Measurements from ENCODE around the gene TBC1D5.
"Not testable (repeated sequence)": the region's sequence is repeated elsewhere in the genome, so short reads cannot be mapped to it uniquely, and the experiment has no call there.

Gene TBC1D5

DNA sequence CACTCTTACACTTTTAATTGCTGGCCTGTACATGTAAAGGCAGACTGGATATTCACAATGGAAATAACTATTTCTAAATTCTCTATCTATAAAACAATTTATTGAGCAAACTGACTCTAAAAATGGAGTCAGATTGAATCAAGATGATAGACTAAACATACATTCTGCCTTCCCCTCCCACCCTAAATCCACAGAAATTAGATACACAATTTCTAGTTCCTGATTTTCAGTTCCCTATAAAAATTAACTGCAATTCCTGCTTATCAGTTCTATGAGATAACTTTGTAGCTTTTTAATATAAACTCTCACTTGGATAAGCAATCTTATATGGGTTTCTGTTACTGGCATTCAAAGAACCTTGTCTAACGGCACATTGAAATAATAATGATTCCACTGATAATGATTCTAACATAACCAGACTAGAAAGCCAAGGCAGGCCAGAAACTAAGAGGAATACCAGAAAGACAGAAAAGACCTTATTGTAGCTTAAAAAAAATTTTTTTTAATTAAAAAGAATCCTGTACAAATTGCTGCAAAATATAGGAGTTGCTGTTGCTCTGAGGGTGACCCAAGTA is 33.1 kb downstream of the TBC1D5 start:
- H3K4me3 ChIP-seq (ENCODE audit: low read length), result no peak overlapping the region
- TF ChIP-seq, protein P1, sequence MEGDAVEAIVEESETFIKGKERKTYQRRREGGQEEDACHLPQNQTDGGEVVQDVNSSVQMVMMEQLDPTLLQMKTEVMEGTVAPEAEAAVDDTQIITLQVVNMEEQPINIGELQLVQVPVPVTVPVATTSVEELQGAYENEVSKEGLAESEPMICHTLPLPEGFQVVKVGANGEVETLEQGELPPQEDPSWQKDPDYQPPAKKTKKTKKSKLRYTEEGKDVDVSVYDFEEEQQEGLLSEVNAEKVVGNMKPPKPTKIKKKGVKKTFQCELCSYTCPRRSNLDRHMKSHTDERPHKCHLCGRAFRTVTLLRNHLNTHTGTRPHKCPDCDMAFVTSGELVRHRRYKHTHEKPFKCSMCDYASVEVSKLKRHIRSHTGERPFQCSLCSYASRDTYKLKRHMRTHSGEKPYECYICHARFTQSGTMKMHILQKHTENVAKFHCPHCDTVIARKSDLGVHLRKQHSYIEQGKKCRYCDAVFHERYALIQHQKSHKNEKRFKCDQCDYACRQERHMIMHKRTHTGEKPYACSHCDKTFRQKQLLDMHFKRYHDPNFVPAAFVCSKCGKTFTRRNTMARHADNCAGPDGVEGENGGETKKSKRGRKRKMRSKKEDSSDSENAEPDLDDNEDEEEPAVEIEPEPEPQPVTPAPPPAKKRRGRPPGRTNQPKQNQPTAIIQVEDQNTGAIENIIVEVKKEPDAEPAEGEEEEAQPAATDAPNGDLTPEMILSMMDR (conservative IDR thresholded peaks at IDR 0.05; ENCODE audit: low read length), result no peak
- no peak for DNase-seq (ENCODE audit: low read depth)

DNA sequence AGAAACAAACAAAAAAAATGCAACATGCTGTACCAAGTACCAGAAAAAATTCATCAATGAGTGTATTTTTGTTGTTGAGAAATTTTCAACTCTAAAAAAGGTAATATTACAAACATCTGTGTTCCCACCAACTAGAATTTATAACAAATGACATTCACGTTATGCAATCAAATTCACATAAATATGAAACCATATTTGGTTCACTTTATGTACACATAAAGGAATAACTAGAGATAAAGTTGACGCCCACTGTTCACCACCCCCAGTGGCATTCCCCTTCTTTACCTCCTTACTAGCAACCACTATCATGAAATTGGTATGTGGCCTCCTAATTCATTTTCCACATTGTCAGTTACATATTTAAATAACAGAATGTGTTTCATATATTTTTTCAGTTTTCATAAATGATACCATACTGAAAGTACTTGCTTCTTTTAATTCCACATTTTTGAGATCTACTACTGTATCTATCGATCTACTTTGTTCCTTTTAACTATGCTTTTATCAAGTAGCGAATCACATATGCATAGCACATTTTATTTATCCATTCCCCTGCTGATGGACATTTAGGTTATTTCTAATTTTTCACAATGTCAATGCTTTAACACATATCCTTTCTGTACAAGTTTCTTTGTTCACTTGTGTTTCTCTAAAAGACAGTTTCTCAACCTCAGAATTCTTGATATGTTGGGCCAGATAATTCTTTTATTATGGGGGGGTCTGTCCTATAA is 34.5 kb downstream of the TBC1D5 start:
- peak; percentile 0 for DNase-seq (ENCODE audit: low read depth)
- TF ChIP-seq, protein P1 (conservative IDR thresholded peaks at IDR 0.05; ENCODE audit: low read length), result no peak
- no peak overlapping the region for H3K4me3 ChIP-seq (ENCODE audit: low read length)

DNA sequence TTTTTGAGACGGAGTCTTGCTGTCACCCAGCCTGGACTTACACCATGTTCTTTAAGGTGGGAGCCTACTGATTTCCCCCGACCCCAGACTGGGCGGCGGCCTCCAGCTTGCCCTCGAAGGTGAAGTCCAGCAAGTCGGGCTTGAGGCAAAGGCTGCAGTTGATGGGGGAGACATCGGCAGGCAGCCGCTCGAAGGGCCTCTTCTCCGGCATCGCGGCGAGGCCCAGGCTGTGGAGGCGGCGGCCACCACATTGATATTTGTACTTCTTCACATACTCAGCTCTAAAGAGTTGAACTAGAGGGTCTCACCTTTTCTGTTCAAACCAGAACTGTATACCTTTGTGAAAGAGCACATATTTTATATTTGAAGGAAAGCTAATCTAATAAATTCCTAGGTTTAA is 36.4 kb downstream of the TBC1D5 start:
- not testable (repeated sequence) for H3K4me3 ChIP-seq (ENCODE audit: low read length); DNase-seq (ENCODE audit: low read depth)

DNA sequence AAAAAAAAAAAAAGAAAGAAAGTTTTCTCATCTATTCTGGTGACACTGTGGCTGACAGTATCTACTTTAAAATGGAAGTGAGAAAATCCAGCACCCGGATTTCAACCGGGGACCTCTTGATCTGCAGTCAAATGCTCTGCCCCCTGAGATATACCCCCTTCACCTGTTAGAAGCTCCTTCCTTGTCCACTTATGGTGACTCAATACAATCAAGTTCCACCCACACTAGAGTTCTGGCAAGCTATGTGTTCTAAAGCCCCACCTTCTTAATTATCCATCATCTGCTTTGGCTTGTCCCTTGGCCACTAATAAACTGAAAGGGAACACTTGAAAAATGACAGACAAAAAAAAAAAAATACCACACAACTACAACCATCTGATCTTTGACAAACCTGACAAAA is 42.6 kb downstream of the TBC1D5 start:
- DNase-seq (ENCODE audit: low read depth); H3K4me3 ChIP-seq (ENCODE audit: low read length): not testable (repeated sequence)

- not testable (repeated sequence) for DNase-seq (ENCODE audit: low read depth); H3K4me3 ChIP-seq (ENCODE audit: low read length)
Observed at GRCh38 chr3:17695665-17696064, 46.8 kb downstream of the TBC1D5 start.

GRCh38 chr3:17693670-17693999 is 48.8 kb downstream of the TBC1D5 start:
- H3K4me3 ChIP-seq (ENCODE audit: low read length); DNase-seq (ENCODE audit: low read depth): not testable (repeated sequence)

DNA sequence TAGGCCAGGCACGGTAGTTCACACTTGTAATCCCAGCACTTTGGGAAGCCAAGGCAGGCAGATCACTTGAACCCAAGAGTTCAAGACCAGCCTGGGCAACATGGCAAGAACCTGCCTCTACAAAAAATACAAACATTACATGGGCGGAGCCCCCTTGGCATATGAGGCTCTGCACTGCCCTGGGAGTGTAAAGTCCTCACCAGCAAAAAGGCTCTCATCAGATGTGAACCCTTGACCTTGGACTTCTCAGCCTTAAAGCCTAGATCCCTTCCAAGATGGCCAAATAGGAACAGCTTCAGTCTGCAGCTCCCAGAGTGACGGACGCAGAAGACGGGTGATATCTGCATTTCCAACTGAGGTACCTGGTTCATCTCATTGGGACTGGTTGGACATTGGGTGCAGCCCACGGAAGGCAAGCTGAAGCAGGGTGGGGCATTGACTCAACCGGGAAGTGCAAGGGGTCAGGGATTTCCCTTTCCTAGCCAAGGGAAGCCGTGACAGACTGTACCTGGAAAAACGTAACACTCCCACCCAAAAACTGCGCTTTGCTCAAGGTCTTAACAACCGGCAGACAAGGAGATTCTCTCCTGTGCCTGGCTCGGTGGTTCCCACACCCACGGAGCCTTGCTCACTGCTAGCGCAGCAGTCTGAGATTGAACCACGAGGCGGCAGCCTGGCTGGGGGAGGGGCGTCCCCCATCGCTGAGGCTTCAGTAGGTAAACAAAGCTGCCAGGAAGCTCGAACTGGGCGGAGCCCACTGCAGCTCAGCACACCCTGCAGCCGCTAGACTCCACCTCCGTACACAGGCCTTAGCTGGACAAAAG is 49.4 kb downstream of the TBC1D5 start:
- not testable (repeated sequence) for DNase-seq (ENCODE audit: low read depth); H3K4me3 ChIP-seq (ENCODE audit: low read length)

DNA sequence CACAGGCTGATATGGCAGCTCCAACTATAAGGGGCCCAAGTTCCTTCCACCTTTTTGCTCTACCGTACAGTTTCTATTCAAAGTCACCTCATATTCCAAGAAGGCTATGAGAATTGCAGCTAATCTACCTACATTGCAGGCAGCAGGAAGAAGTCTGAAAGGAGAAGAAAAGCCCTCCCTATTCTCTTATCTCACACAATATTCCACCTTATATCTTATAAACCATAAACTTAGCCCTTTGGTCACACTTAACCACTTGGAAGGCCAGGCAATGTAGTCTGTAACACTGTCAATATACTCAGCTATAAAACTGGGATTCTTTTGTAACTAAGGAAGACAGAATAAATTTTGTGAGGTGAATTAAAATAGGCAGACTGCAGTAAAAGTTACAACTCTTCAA is 54.9 kb downstream of the TBC1D5 start:
- TF ChIP-seq, protein P1 (conservative IDR thresholded peaks at IDR 0.05; ENCODE audit: low read length), result no peak
- H3K4me3 ChIP-seq (ENCODE audit: low read length), result no peak overlapping the region
- no peak for DNase-seq (ENCODE audit: low read depth)

DNA sequence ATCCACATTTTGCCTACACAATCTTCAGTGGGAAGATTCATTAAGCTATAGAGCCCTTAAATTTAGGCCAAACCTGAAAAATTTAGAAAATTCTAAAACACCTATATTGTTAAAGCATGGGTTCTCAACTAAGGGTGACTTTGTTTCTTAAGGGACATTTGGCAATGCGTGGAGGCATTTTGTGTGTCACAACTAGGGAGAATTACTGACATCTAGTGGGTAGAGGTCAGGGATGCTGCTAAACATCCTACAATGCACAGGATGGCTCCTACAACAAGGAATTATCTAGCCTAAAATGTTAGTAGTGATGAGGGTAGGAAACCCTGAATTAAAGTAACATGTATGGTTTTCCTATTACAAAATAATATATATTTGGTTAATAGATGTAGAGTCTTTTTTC is 55.8 kb downstream of the TBC1D5 start:
- TF ChIP-seq, protein P1 (conservative IDR thresholded peaks at IDR 0.05; ENCODE audit: low read length), result peak; percentile 36
- H3K4me3 ChIP-seq (ENCODE audit: low read length), result no peak overlapping the region
- peak; percentile 24 for DNase-seq (ENCODE audit: low read depth)

Measured in AG10803 (cell line).